CD4-positive, alpha-beta T cell treated with Interleukin-17A for 1 hour (primary cell): ENCODE data around the gene ALOX12B.

Experiments used
- DNase-seq: peaks from one replicate; pipeline ENCODE4 v3.0.0-alpha.2; 2020

The ALOX12B gene

GRCh38 chr17:8087075-8087951, at the start of gene ALOX12B:
Gene ALOX12B (minus strand): TSS chr17:8087716. CDS start chr17:8087442, 274 bp downstream.
- DNase-seq, result no peak

GRCh38 chr17:8133941-8134340, 46.4 kb upstream of the ALOX12B start:
- DNase-seq, result no peak

- no peak for DNase-seq
Measured at GRCh38 chr17:8133399-8133798, 45.9 kb upstream of the ALOX12B start.

- DNase-seq, result no peak
Measured at GRCh38 chr17:8131844-8132441, 44.4 kb upstream of the ALOX12B start.

GRCh38 chr17:8128125-8128784, 40.7 kb upstream of the ALOX12B start:
- DNase-seq, result no peak

GRCh38 chr17:8126491-8127066, 39.1 kb upstream of the ALOX12B start:
- DNase-seq, result peak; percentile 59

- DNase-seq, result peak; percentile 27
Measured at GRCh38 chr17:8125947-8126490, 38.5 kb upstream of the ALOX12B start.

- peak; percentile 93 for DNase-seq
Measured at GRCh38 chr17:8125154-8125946, 37.8 kb upstream of the ALOX12B start.

- DNase-seq, result no peak
Measured at GRCh38 chr17:8124350-8125153, 37.0 kb upstream of the ALOX12B start.

- DNase-seq, result no peak
Measured at GRCh38 chr17:8123695-8124349, 36.3 kb upstream of the ALOX12B start, which contains the start of gene HES7. Gene HES7 (minus strand): TSS chr17:8124106. CDS start chr17:8124084, 22 bp downstream.

GRCh38 chr17:8122924-8123694, 35.6 kb upstream of the ALOX12B start:
- DNase-seq, result peak; percentile 50

- DNase-seq, result no peak
Measured at GRCh38 chr17:8122422-8122923, 35.0 kb upstream of the ALOX12B start.

- peak; percentile 52 for DNase-seq
Measured at GRCh38 chr17:8121681-8122421, 34.3 kb upstream of the ALOX12B start.

GRCh38 chr17:8121407-8121680, 33.8 kb upstream of the ALOX12B start:
- DNase-seq, result no peak

- DNase-seq, result peak; percentile 79
Measured at GRCh38 chr17:8120520-8121406, 33.2 kb upstream of the ALOX12B start.

GRCh38 chr17:8119581-8120519, 32.3 kb upstream of the ALOX12B start:
- peak; percentile 96 for DNase-seq
